ENCODE measurements around the gene SLC6A2. TPM values are rescaled to one million over a fixed set of nuclear protein-coding genes. Genes with fewer than 3 reads are reported as not detected.

The SLC6A2 gene
- total and polyA plus RNA-seq, 9 of the 15 experiments (the other 6 are each of a cell fraction or from before 2014, with no cell fraction given), result not detected

- no peaks in the 10 kb centered on the region; the same call in 1 of the 2 replicates for H4K20me1 ChIP-seq (replicated peaks; ENCODE audit: control insufficient read depth, insufficient read depth, low read length)
- CTCF ChIA-PET (ENCODE audit: low intra/inter-chr PET ratio), result interaction anchor here (0.6 to 0.9 kb wide), 2 partner anchors 204 to 234 kb away, joined by 3 to 4 read pairs; no protein-coding TSS in a partner anchor
- H3K27me3 ChIP-seq (ENCODE audit: control insufficient read depth in 2 of 2, insufficient read depth in 2 of 2, low read length in 2 of 2), result peaks cover 0 to 4% of the 10 kb centered on the region in 2 experiments; a peak in 2 of 5 replicates
- H3K9ac ChIP-seq (ENCODE audit: insufficient read depth in 1 of 2, low read depth in 2 of 2, low read length in 2 of 2), result no peak overlapping the region
- H3K9me3 ChIP-seq (replicated peaks; ENCODE audit: control insufficient read depth, insufficient read depth, low read depth, low read length), result no peaks in the 10 kb centered on the region
- intact Hi-C loops (cut with micrococcal nuclease), result no loop called here
- H3K9me1 ChIP-seq (ENCODE audit: control insufficient read depth, insufficient read depth, low read length), result no peaks in the 10 kb centered on the region
- no peak for TF ChIP-seq POU5F1 (IDR thresholded peaks at IDR 0.05; ENCODE audit: borderline replicate concordance, low read depth, low read length, partially characterized antibody)
- TF ChIP-seq EZH2 (IDR thresholded peaks at IDR 0.05; ENCODE audit: borderline replicate concordance, low read depth, low read length), result no peak
- TF ChIP-seq TAL1 (IDR thresholded peaks at IDR 0.05), result no peak
- TF ChIP-seq FOXK2 (conservative IDR thresholded peaks at IDR 0.05 in 1 of 2, IDR thresholded peaks at IDR 0.05 in 1 of 2; ENCODE audit: low read depth in 2 of 2), result no peak
- TF ChIP-seq DIDO1 (tag; IDR thresholded peaks at IDR 0.05; ENCODE audit: low read depth), result no peak
- TF ChIP-seq POLR2A (conservative IDR thresholded peaks at IDR 0.05), result no peak
- no peak for TF ChIP-seq MECOM (CRISPR knock-in tag; IDR thresholded peaks at IDR 0.05)
- TF ChIP-seq TEAD1 (CRISPR knock-in tag; IDR thresholded peaks at IDR 0.05), result no peak
- no peak for TF ChIP-seq PPARD (CRISPR knock-in tag; IDR thresholded peaks at IDR 0.05)
- TF ChIP-seq XRCC5 (IDR thresholded peaks at IDR 0.05; ENCODE audit: low read depth, low read length), result no peak
- no peak for TF ChIP-seq L3MBTL2 (IDR thresholded peaks at IDR 0.05)
- TF ChIP-seq ZNF586 (CRISPR knock-in tag; conservative IDR thresholded peaks at IDR 0.05), result no peak
- no peak overlapping the region for H2AFZ ChIP-seq (ENCODE audit: low read depth, low read length)
- POLR2A ChIA-PET, result no interaction called here
- DNase-seq (ENCODE audit: extremely low read depth in 1 of 4, low spot score in 3 of 4) (no peak), FAIRE-seq (no peak), ATAC-seq (no peak)
- H3K27ac ChIP-seq (ENCODE audit: extremely low read depth, low read depth, low read length), result no peak overlapping the region
- no TSS peak for BruUV-seq (replicated peaks)
- H3K4me3 ChIP-seq, result no peak overlapping the region
- in situ Hi-C loops (cut with MboI), result no loop called here
- no peaks in the 10 kb centered on the region for H3K79me2 ChIP-seq (ENCODE audit: control insufficient read depth, insufficient read depth, low read length)
- H3K4me2 ChIP-seq (ENCODE audit: insufficient read depth, low read length), result no peak overlapping the region
- H3K4me1 ChIP-seq (replicated peaks in 1 of 2; ENCODE audit: control insufficient read depth in 2 of 2, insufficient read depth in 2 of 2, low read length in 2 of 2), result no peaks in the 10 kb centered on the region
- H3K36me3 ChIP-seq (ENCODE audit: control insufficient read depth, insufficient read depth, low read length), result no peaks in the 10 kb centered on the region
Observed at GRCh38 chr16:55698946-55699345, 43.2 kb downstream of the SLC6A2 start.

Measured in K562 (cell line).